OCI-LY7 (cell line): ENCODE data around the gene NRDC. TPM values are rescaled to one million over a fixed set of nuclear protein-coding genes. Genes with fewer than 3 reads are reported as not detected.

Experiments
- BruUV-seq: library from RNA; stranded (reverse); fragments of 400-500 nt; replicated peaks from 2 replicates; lab custom pipeline; 2021; lab: Mats Ljungman, UMichigan
- CTCF ChIA-PET: fragments of 300-600 bp; sonication (Branson Sonifier 250); formaldehyde crosslinking; loops from one replicate; lab custom pipeline; 2022; ENCODE audit warnings: antibody characterized with exemption; ENCODE audit not compliant: unreplicated experiment; lab: Charles Lee
- POLR2A ChIA-PET: fragments of 300-600 bp; sonication (Branson Sonifier 250); formaldehyde crosslinking; loops from one replicate; lab custom pipeline; 2022; ENCODE audit warnings: antibody characterized with exemption; lab: Charles Lee
- DNase-seq: peaks from one replicate; pipeline ENCODE4 v3.0.0-alpha.2; 2015; ENCODE audit warnings: low spot score
- H2AFZ ChIP-seq: fragments of 200-600 bp; sonication (generic), shearing (Covaris generic); 2 replicates; pipeline ENCODE4 v1.6.1; 2014; ENCODE audit warnings: mild to moderate bottlenecking, antibody characterized with exemption, low read length, moderate library complexity
- H3K27ac ChIP-seq: fragments of 200-600 bp; sonication (generic); 2 replicates; pipeline ENCODE4 v1.5.1; 2014; ENCODE audit warnings: mixed run types, low read depth, mild to moderate bottlenecking, moderate library complexity, low read length, inconsistent platforms; ENCODE audit not compliant: poor library complexity, severe bottlenecking
- H3K36me3 ChIP-seq: fragments of 200-600 bp; sonication (generic); 2 replicates; pipeline ENCODE4 v1.6.1; 2014; ENCODE audit warnings: mild to moderate bottlenecking, antibody characterized with exemption, low read length, moderate library complexity, mixed read lengths; ENCODE audit not compliant: insufficient read depth
- H3K4me1 ChIP-seq: fragments of 200-600 bp; sonication (generic); 2 replicates; pipeline ENCODE4 v1.5.1; 2014; ENCODE audit warnings: mild to moderate bottlenecking, low read length; ENCODE audit not compliant: insufficient read depth, poor library complexity, severe bottlenecking
- H3K4me2 ChIP-seq: fragments of 200-600 bp; sonication (generic); 2 replicates; pipeline ENCODE4 v1.6.1; 2014; ENCODE audit warnings: mild to moderate bottlenecking, low read length
- H3K4me3 ChIP-seq: fragments of 200-600 bp; sonication (generic); 2 replicates; pipeline ENCODE4 v1.5.1; 2014; ENCODE audit warnings: mild to moderate bottlenecking, low read depth, low read length; ENCODE audit not compliant: poor library complexity, severe bottlenecking
- H3K79me2 ChIP-seq: fragments of 200-600 bp; sonication (generic); 2 replicates; pipeline ENCODE4 v1.6.1; 2016; ENCODE audit warnings: low read depth, mild to moderate bottlenecking, low read length, moderate library complexity, mixed read lengths; ENCODE audit not compliant: insufficient read depth
- H3K9me2 ChIP-seq: fragments of 200-600 bp; sonication (generic); 2 replicates; pipeline ENCODE4 v1.6.1; 2016; ENCODE audit warnings: mild to moderate bottlenecking, low read length, mixed read lengths; ENCODE audit not compliant: insufficient read depth
- H3K9me3 ChIP-seq: fragments of 200-600 bp; sonication (generic); 2 replicates; pipeline ENCODE4 v1.6.1; 2014; ENCODE audit warnings: mild to moderate bottlenecking, mixed run types, low read length, mixed read lengths
- H4K20me1 ChIP-seq: fragments of 200-600 bp; sonication (generic); 2 replicates; pipeline ENCODE4 v1.6.1; 2014; ENCODE audit warnings: mild to moderate bottlenecking, antibody characterized with exemption, low read length, moderate library complexity, mixed read lengths; ENCODE audit not compliant: insufficient read depth
- CTCF ChIP-seq: fragments of 200-600 bp; sonication (generic); conservative IDR thresholded peaks from 2 replicates; pipeline ENCODE4 v1.5.1; 2014; ENCODE audit warnings: mild to moderate bottlenecking, antibody characterized with exemption, low read length, moderate library complexity, mixed read lengths
- EZH2phosphoT487 ChIP-seq: fragments of 200-600 bp; sonication (generic); IDR thresholded peaks from 2 replicates; pipeline ENCODE4 v1.6.1; 2018; ENCODE audit warnings: low read depth, borderline replicate concordance, mild to moderate bottlenecking, mixed run types, antibody characterized with exemption, low read length, moderate library complexity, mixed read lengths
- intact Hi-C: fragments of 100-400 bp; cut with micrococcal nuclease; formaldehyde crosslinking; loops from one replicate; pipeline ENCODE4 v1.10.0; 2022; ENCODE audit not compliant: unreplicated experiment
- total RNA-seq, 2 experiments: library from RNA; depleted of rRNA in 1 of 2; stranded (reverse); fragments of >200 nt in 1 of 2; shearing (Covaris generic) in 1 of 2; gene quantifications; 2 replicates each; pipeline ENCODE4 v1.2.3, GENCODE V29; 2014 to 2022

Gene NRDC
- total RNA-seq, 2 experiments from 2014 or later = 48.0 to 162 TPM

DNA sequence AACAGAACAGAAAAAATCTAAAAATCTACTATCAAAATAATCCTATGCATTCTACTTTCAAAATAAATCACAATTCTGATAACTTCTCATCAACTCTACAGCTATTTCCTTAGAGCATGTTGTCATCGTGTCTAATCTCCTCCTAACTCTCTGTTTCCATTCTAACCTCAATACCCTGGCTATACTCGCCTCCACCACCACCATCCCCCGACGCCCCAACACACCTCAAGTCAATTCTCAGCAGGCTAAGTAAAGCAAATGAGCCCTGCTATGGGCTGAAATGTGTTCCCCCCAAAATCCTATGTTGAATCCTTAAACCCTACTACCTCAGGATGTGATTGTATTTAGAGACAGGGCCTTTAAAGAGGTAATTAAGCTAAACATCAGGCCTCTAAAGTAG, 34.6 kb downstream of the NRDC start:
- Histone ChIP-seq H3K4me3 (no peak overlapping the region), H3K4me1 (no peaks in the 10 kb centered on the region), H3K27ac (no peak overlapping the region), H3K9me2 (no peaks in the 10 kb centered on the region), H3K36me3 (peaks cover 34% of the 10 kb centered on the region), H3K9me3 (no peaks in the 10 kb centered on the region), H3K79me2 (no peaks in the 10 kb centered on the region), H3K4me2 (no peak overlapping the region), H2AFZ (no peak overlapping the region), H4K20me1 (no peaks in the 10 kb centered on the region)
- TF ChIP-seq EZH2phosphoT487 = no peak
- no peak for TF ChIP-seq CTCF
- no peak for DNase-seq
- BruUV-seq = no TSS peak
- ChIA-PET POLR2A (interaction anchor here (0.7 kb wide), 2 partner anchors 33 to 231 kb away, joined by 3 read pairs; no protein-coding TSS in a partner anchor), CTCF (no interaction called here)
- intact Hi-C loops = no loop called here

- BruUV-seq = no TSS peak
- Histone ChIP-seq H3K27ac (no peak overlapping the region), H3K4me1 (no peaks in the 10 kb centered on the region), H3K9me3 (no peaks in the 10 kb centered on the region), H3K4me3 (no peak overlapping the region), H3K9me2 (no peaks in the 10 kb centered on the region), H4K20me1 (no peaks in the 10 kb centered on the region), H3K36me3 (peaks cover 43% of the 10 kb centered on the region), H2AFZ (no peak overlapping the region), H3K4me2 (no peak overlapping the region), H3K79me2 (no peaks in the 10 kb centered on the region)
- TF ChIP-seq CTCF (no peak), EZH2phosphoT487 (no peak)
- ChIA-PET CTCF (interaction anchor here (0.6 kb wide), 1 partner anchor 84 kb away, joined by 3 read pairs; no protein-coding TSS in a partner anchor), POLR2A (interaction anchor here (0.6 to 1.0 kb wide), 4 partner anchors 13 to 358 kb away, joined by 3 to 6 read pairs (median 4); no protein-coding TSS in a partner anchor)
- DNase-seq = no peak
- intact Hi-C loops = no loop called here
Observed at GRCh38 chr1:51842261-51842660, 36.3 kb downstream of the NRDC start.

GRCh38 chr1:51840743-51841461, 37.6 kb downstream of the NRDC start:
- H3K4me3 ChIP-seq = no peak overlapping the region
- no peaks in the 10 kb centered on the region for H3K4me1 ChIP-seq
- H3K4me2 ChIP-seq = no peak overlapping the region
- no peaks in the 10 kb centered on the region for H4K20me1 ChIP-seq
- no peak for TF ChIP-seq EZH2phosphoT487
- TF ChIP-seq CTCF = no peak
- no TSS peak for BruUV-seq
- no peaks in the 10 kb centered on the region for H3K9me2 ChIP-seq
- no peak overlapping the region for H3K27ac ChIP-seq
- POLR2A ChIA-PET = interaction anchor here (0.5 to 1.7 kb wide), 9 partner anchors 8 to 562 kb away, joined by 3 to 7 read pairs (median 3); no protein-coding TSS in a partner anchor
- CTCF ChIA-PET = no interaction called here
- H3K9me3 ChIP-seq = no peaks in the 10 kb centered on the region
- no peaks in the 10 kb centered on the region for H3K79me2 ChIP-seq
- H2AFZ ChIP-seq = no peak overlapping the region
- peaks cover 46% of the 10 kb centered on the region for H3K36me3 ChIP-seq
- intact Hi-C loops = no loop called here
- DNase-seq = no peak
